ENCODE measurements around the gene TBC1D22A.

- TF ChIP-seq, protein P1, sequence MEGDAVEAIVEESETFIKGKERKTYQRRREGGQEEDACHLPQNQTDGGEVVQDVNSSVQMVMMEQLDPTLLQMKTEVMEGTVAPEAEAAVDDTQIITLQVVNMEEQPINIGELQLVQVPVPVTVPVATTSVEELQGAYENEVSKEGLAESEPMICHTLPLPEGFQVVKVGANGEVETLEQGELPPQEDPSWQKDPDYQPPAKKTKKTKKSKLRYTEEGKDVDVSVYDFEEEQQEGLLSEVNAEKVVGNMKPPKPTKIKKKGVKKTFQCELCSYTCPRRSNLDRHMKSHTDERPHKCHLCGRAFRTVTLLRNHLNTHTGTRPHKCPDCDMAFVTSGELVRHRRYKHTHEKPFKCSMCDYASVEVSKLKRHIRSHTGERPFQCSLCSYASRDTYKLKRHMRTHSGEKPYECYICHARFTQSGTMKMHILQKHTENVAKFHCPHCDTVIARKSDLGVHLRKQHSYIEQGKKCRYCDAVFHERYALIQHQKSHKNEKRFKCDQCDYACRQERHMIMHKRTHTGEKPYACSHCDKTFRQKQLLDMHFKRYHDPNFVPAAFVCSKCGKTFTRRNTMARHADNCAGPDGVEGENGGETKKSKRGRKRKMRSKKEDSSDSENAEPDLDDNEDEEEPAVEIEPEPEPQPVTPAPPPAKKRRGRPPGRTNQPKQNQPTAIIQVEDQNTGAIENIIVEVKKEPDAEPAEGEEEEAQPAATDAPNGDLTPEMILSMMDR (IDR thresholded peaks at IDR 0.05) = no peak
- TF ChIP-seq POLR2A (IDR thresholded peaks at IDR 0.05) = no peak
These were observed 18.8 kb downstream of the TBC1D22A start for GRCh38 chr22:46781291-46781690.

All from heart left ventricle (tissue), 13 donors.